Activated T-helper 2 cell treated with anti-CD3 and anti-CD28 coated beads, Interferon-gamma antibody, Interleukin-2, Interleukin-4, amounts not matched to agents 10 μg/mL and 5 μg/mL and 100 μg/mL, durations not matched to agents 14 hours and 24 hours and 36 hours (primary cell): ENCODE results near the gene GRK2. TPM values are rescaled to one million over a fixed set of nuclear protein-coding genes. Genes with fewer than 3 reads are reported as not detected.

Experiments used
- DNase-seq: peaks from one replicate; pipeline ENCODE4 v3.0.0; 2021; ENCODE audit warnings: low spot score
- H3K27ac Mint-ChIP-seq: one replicate; pipeline ENCODE4 v1.8.0; 2021; ENCODE audit warnings: mixed read lengths
- H3K27me3 Mint-ChIP-seq: one replicate; pipeline ENCODE4 v1.8.0; 2021; ENCODE audit warnings: low read depth, mixed read lengths
- H3K36me3 Mint-ChIP-seq: one replicate; pipeline ENCODE4 v1.8.0; 2021; ENCODE audit warnings: low read depth, mixed read lengths
- H3K4me1 Mint-ChIP-seq: one replicate; pipeline ENCODE4 v1.8.0; 2021; ENCODE audit warnings: low read depth, mixed read lengths
- H3K4me3 Mint-ChIP-seq: one replicate; pipeline ENCODE4 v1.8.0; 2021; ENCODE audit warnings: low read depth, mild to moderate bottlenecking, moderate library complexity, mixed read lengths
- H3K9me3 Mint-ChIP-seq: one replicate; pipeline ENCODE4 v1.8.0; 2021; ENCODE audit warnings: mixed read lengths
- intact Hi-C: fragments of 100-400 bp; cut with micrococcal nuclease; formaldehyde crosslinking; loops from one replicate; pipeline ENCODE4 v1.15.1; 2023
- total RNA-seq: library from RNA; stranded (reverse); gene quantifications from 2 replicates; pipeline ENCODE4 v1.2.3, GENCODE V29; 2022

The GRK2 gene
- total RNA-seq, 1 donor from 2014 or later = 282 TPM

GRCh38 chr11:67275606-67276409 lies 9.5 kb downstream of the GRK2 start:
- Mint-ChIP-seq H3K27ac (peak overlapping the region; percentile 98), H3K4me1 (peaks cover 58% of the 10 kb centered on the region), H3K27me3 (no peaks in the 10 kb centered on the region), H3K4me3 (peak overlapping the region; percentile 65), H3K9me3 (no peaks in the 10 kb centered on the region), H3K36me3 (peaks cover 83% of the 10 kb centered on the region)
- no peak for DNase-seq
- intact Hi-C loops = loop anchor here (2.0 kb wide), 1 partner anchor 35 kb away; no protein-coding TSS in a partner anchor

GRCh38 chr11:67276781-67277230 lies 10.5 kb downstream of the GRK2 start:
- Mint-ChIP-seq H3K4me1 (peaks cover 48% of the 10 kb centered on the region), H3K27ac (peak overlapping the region; percentile 98), H3K4me3 (peak overlapping the region; percentile 71), H3K36me3 (peaks cover 84% of the 10 kb centered on the region), H3K9me3 (no peaks in the 10 kb centered on the region), H3K27me3 (no peaks in the 10 kb centered on the region)
- peak; percentile 34 for DNase-seq
- intact Hi-C loops = loop anchor here (1.0 to 2.0 kb wide), 3 partner anchors 9 to 36 kb away; no protein-coding TSS in a partner anchor

GRCh38 chr11:67277231-67277961 lies 11.1 kb downstream of the GRK2 start:
- no peaks in the 10 kb centered on the region for H3K9me3 Mint-ChIP-seq
- DNase-seq = peak; percentile 90
- intact Hi-C loops = loop anchor here (1.0 to 2.0 kb wide), 3 partner anchors 9 to 37 kb away; no protein-coding TSS in a partner anchor
- H3K27me3 Mint-ChIP-seq = no peaks in the 10 kb centered on the region
- peak overlapping the region; percentile 98 for H3K27ac Mint-ChIP-seq
- H3K4me3 Mint-ChIP-seq = peak overlapping the region; percentile 71
- H3K4me1 Mint-ChIP-seq = peaks cover 43% of the 10 kb centered on the region
- peaks cover 84% of the 10 kb centered on the region for H3K36me3 Mint-ChIP-seq

DNA sequence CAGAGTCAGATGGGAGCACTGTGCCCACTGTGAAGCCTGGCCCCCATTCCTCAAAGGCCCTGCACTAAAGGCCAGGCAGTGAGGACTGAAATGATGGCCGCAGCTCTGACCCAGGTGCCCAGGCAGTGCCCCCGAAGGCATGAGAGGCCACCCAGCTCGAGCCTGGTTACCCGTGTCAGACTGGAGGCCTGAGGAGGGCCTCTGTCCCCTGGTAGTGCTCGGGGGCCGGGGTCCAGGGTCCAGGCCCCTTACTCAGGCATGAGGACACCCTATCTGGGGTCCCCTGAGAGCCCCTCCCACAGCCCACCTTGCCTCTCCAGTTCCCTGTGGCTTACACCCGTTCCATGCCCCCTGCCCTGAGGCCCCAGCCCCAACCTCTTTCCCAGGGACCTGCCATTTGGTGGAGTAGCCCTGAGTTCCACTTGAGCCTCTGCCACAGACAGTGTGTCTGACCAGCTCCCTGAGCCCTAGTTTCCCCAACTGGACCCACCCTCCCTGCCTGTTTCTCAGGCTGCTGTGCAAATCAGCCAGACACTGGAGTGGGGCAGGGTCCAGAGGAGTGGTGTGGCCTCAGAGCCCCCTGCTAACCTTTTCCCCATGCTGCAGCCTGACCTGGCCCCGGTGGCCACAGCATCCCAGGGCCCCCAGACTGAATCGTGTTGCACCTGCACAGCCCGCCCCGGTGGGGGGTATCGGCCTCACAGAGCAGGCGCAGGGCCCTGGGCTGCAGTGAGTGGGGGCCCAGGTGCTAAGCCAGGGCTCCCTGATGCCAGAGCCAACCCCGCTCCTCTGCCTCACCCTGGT lies 12.1 kb downstream of the GRK2 start:
- Mint-ChIP-seq H3K4me3 (peak overlapping the region; percentile 71), H3K4me1 (peaks cover 40% of the 10 kb centered on the region), H3K36me3 (peaks cover 85% of the 10 kb centered on the region), H3K27me3 (no peaks in the 10 kb centered on the region), H3K9me3 (no peaks in the 10 kb centered on the region), H3K27ac (peak overlapping the region; percentile 98)
- DNase-seq = no peak
- intact Hi-C loops = no loop called here

- H3K36me3 Mint-ChIP-seq = peaks cover 91% of the 10 kb centered on the region
- peak overlapping the region; percentile 75 for H3K27ac Mint-ChIP-seq
- H3K27me3 Mint-ChIP-seq = no peaks in the 10 kb centered on the region
- H3K4me1 Mint-ChIP-seq = peaks cover 40% of the 10 kb centered on the region
- H3K4me3 Mint-ChIP-seq = peak overlapping the region; percentile 57
- DNase-seq = no peak
- intact Hi-C loops = no loop called here
- no peaks in the 10 kb centered on the region for H3K9me3 Mint-ChIP-seq
These were observed 12.8 kb downstream of the GRK2 start for GRCh38 chr11:67278939-67279588.

GRCh38 chr11:67279589-67280340 lies 13.5 kb downstream of the GRK2 start:
- Mint-ChIP-seq H3K27me3 (no peaks in the 10 kb centered on the region), H3K4me1 (peaks cover 36% of the 10 kb centered on the region), H3K27ac (peak overlapping the region; percentile 78), H3K4me3 (peak overlapping the region; percentile 8), H3K36me3 (peaks cover 87% of the 10 kb centered on the region), H3K9me3 (no peaks in the 10 kb centered on the region)
- intact Hi-C loops = no loop called here
- DNase-seq = no peak

DNA sequence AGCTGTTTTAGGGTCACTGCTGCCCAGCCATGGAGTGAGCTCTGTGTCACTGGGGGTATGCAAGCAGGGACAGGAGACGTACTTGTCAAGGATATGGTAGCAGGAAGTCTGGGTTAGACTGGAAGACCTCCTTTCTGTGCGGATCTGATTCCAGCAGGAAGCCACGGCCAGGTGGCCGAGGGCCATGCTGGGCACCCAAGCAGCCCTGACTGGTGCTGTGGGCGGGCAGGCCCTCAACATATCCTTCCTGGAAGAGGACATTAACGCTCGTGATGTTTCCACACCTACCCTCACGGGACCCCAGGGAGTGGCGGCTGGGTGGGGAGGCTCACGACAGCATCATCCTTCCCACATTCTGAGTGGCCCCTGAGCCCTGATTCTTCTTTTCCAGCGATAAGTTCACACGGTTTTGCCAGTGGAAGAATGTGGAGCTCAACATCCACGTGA lies 14.1 kb downstream of the GRK2 start:
- Mint-ChIP-seq H3K27me3 (no peaks in the 10 kb centered on the region), H3K27ac (peak overlapping the region; percentile 78), H3K4me3 (no peak overlapping the region), H3K36me3 (peaks cover 89% of the 10 kb centered on the region), H3K4me1 (peaks cover 34% of the 10 kb centered on the region), H3K9me3 (no peaks in the 10 kb centered on the region)
- intact Hi-C loops = no loop called here
- DNase-seq = no peak

DNA sequence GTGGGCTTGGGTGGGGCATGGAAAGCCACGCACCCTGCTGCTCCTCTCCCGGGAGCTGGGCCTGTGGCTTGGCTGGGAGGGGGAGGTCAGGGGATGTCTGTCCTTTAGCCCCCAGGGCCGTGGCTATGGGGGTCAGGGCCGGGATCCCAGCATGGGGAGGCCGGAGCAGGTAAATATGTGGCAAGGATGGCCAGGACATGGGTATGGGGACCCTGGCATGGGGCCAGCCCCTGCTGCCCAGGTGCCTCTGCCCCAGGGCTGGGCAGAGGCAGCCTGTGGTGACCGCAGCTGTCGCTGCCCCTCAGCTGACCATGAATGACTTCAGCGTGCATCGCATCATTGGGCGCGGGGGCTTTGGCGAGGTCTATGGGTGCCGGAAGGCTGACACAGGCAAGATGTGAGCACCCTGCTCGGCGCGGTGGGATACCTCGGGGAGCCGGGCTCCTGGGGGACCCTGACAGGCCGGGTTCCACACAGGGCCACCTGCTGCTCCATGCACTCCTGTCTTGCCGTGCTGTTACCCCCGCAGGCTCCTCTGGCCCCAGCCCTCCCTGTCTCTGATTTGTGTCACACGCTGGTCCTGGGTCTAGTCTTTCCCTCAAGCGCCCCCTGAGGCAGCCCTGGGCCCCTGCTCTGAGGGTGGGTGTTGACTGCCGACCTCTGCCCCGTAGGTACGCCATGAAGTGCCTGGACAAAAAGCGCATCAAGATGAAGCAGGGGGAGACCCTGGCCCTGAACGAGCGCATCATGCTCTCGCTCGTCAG lies 14.7 kb downstream of the GRK2 start:
- H3K36me3 Mint-ChIP-seq = peaks cover 88% of the 10 kb centered on the region
- DNase-seq = no peak
- peaks cover 29% of the 10 kb centered on the region for H3K4me1 Mint-ChIP-seq
- no peaks in the 10 kb centered on the region for H3K27me3 Mint-ChIP-seq
- H3K4me3 Mint-ChIP-seq = no peak overlapping the region
- no peaks in the 10 kb centered on the region for H3K9me3 Mint-ChIP-seq
- intact Hi-C loops = no loop called here
- no peak overlapping the region for H3K27ac Mint-ChIP-seq

GRCh38 chr11:67281552-67282150 lies 15.4 kb downstream of the GRK2 start:
- intact Hi-C loops = no loop called here
- Mint-ChIP-seq H3K27ac (no peak overlapping the region), H3K36me3 (peaks cover 86% of the 10 kb centered on the region), H3K4me3 (no peak overlapping the region), H3K4me1 (peaks cover 29% of the 10 kb centered on the region), H3K9me3 (no peaks in the 10 kb centered on the region), H3K27me3 (no peaks in the 10 kb centered on the region)
- no peak for DNase-seq

GRCh38 chr11:67282155-67282875 lies 16.0 kb downstream of the GRK2 start:
- no peak overlapping the region for H3K4me3 Mint-ChIP-seq
- peak overlapping the region; percentile 35 for H3K27ac Mint-ChIP-seq
- no peaks in the 10 kb centered on the region for H3K27me3 Mint-ChIP-seq
- peaks cover 86% of the 10 kb centered on the region for H3K36me3 Mint-ChIP-seq
- no peaks in the 10 kb centered on the region for H3K9me3 Mint-ChIP-seq
- no peak for DNase-seq
- intact Hi-C loops = no loop called here
- H3K4me1 Mint-ChIP-seq = peaks cover 32% of the 10 kb centered on the region
